HG03064 (cell line): ENCODE results near the gene CFAP251.

Source experiments
- ATAC-seq: cut with Tn5 transposase; IDR thresholded peaks from one replicate; pipeline ENCODE4 v1.9.1; 2021; ENCODE audit warnings: low read depth; ENCODE audit not compliant: unreplicated experiment

CFAP251 gene

GRCh38 chr12:121996050-121996944 lies 77.9 kb downstream of the CFAP251 start:
- no peak for ATAC-seq

GRCh38 chr12:121996945-121997612 lies 78.7 kb downstream of the CFAP251 start:
- no peak for ATAC-seq

- ATAC-seq, result no peak
Observed at GRCh38 chr12:122001466-122002209, 83.2 kb downstream of the CFAP251 start.

- peak; percentile 56 for ATAC-seq
Observed at GRCh38 chr12:122003651-122004611, 85.5 kb downstream of the CFAP251 start.

- no peak for ATAC-seq
Observed at GRCh38 chr12:122004633-122005071, 86.3 kb downstream of the CFAP251 start.

GRCh38 chr12:122005252-122005776 lies 86.9 kb downstream of the CFAP251 start:
- no peak for ATAC-seq

GRCh38 chr12:122006186-122006926 lies 88.0 kb downstream of the CFAP251 start:
- ATAC-seq, result no peak

- no peak for ATAC-seq
Observed at GRCh38 chr12:122009741-122010140, 91.3 kb downstream of the CFAP251 start.

- no peak for ATAC-seq
Observed at GRCh38 chr12:122012184-122012583, 93.8 kb downstream of the CFAP251 start.

GRCh38 chr12:122013136-122013535 lies 94.7 kb downstream of the CFAP251 start:
- no peak for ATAC-seq

DNA sequence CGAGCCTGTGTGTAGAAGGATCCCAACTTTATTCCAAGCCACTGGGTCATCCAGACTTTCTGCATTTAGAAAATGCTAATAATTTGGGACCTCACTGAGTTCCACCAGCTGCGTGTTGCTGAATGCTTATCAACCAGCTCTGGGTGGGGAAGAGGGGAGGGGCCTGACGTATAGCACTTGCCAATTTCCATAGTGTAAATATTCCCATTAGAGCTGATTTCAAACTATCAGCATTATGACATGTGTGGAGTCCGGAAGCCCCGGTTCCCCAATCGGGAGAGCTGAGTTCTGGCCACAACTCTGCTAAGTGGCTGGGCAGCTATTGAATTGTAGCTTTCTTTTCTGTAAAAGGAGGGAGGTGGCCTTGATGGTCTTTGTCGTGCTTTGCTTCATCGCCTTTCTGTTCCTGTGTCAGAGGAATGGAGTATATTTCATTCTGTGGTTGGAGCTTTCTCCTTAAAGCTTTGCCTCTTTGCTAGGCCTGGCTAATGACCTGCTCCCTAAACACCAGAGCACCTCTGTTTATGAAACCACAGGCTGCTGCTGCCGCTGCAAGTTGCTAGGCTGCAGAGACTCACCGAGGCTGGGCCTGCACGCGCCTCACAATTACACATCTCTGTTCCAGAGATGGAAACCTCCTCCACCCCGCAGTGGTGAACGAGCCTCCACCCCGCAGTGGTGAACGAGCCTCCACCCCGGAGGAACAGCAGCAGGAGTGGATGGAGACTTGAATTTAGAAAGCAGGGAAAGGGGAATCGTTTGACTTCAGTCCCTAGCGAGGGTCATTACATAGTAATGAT lies 95.6 kb downstream of the CFAP251 start:
- no peak for ATAC-seq

DNA sequence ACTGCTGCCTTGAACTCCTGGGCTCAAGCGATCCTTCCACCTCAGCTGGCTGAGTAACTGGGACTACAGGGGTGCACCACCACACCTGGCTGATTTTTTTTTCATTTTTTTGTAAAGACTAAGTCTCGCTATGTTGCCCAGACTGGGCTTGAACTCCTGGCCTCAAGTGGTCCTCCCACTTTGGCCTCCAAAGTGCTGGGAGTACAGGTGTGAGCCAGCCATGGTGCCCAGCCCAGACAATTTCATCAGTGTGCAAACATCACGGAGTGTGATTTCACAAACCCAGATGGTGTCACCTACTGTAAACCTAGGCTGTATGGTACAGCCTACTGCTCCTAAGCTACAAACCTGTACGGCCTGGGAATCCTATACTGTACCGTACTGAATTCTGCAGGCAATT lies 96.4 kb downstream of the CFAP251 start:
- ATAC-seq, result no peak

DNA sequence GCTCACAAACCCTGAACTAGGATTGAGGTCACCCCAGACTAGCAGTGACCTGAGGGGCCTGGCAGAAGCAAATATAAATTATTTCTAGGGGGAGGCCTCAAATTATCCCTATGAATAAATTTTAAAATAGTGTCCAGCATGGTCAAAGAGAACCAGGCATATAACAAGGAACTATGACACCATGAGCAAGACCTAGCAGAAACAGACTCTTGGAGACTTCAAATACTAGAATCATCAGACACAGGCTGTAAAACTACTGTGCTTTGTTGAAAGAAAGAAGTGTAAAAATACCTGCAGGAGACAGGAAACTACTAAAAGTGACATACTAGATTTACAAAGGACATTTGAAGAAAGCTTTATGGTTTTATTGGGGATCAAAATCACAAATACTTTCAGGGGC lies 100.1 kb downstream of the CFAP251 start:
- no peak for ATAC-seq

DNA sequence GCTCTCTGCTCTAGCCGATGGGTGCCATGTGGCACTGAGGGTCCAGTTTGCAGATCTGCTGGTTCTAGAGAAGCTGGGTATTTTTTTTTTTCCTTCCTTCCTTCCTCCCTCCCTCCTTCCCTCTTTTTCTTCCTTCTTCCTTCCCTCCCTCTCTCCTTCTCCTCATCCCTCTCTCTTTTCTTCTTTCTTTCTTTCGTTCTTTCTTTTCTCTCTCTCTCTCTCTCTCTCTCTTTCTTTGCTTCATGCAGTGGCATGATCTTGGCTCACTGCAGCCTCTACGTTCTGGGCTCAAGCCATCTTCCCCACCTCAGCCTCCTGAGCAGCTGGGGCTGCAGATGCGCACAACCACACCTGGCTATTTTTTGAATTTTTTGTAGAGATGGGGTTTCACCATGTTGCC lies 100.5 kb downstream of the CFAP251 start:
- ATAC-seq, result no peak

GRCh38 chr12:122020795-122021192 lies 102.4 kb downstream of the CFAP251 start:
- ATAC-seq, result no peak

DNA sequence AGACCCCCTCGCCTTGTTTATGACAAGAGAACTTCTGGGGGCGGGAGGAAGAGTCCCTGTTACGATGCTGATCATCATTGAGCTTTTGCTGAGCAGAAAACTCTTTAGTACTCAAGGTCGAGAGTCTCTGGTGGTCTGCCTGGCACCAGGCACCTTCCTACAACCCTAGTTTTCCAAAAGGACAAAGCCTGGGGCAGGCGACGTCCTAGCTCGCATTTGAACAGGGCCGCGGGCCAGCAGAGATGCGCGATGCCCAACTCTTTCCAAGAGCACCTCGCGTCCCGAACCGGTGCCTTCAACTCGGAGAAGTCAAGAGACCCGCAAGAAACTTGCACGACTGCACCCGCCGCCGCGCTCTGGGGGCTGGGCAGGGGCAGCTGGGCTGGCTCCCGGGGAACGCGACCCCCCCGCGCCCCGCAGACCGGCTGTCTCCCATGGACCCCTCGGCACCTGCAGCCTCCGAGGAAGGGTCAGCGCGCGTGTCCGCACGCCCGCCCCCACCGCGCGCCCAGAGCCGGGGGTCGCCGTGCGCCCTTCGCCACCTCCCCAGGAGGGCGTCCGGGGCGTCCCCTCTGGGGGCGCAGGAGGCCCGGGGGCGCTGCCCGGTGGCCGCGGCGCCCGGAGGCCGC lies 102.9 kb downstream of the CFAP251 start:
- no peak for ATAC-seq

GRCh38 chr12:122021822-122022392 lies 103.5 kb downstream of the CFAP251 start, which contains the start of gene BCL7A:
TSS of gene BCL7A (plus strand) at chr12:122021884. CDS start at chr12:122022092, 208 bp downstream.
- ATAC-seq, result no peak
